T-helper 1 cell (primary cell): ENCODE data around the gene IFIT1B.
"Not testable (repeated sequence)": the region's sequence is repeated elsewhere in the genome, so short reads cannot be mapped to it uniquely, and the experiment has no call there.

Experiments
- DNase-seq, 5 donors: peaks; one replicate each; pipeline ENCODE4 v3.0.0-alpha.2; 2012 to 2020

The IFIT1B gene

GRCh38 chr10:89348975-89349374 lies 28.9 kb upstream of the IFIT1B start:
- DNase-seq = no peak

- not testable (repeated sequence) for DNase-seq
Measured at GRCh38 chr10:89350631-89351315, 27.1 kb upstream of the IFIT1B start.

- peak in 1 of 5 donors; percentile 34 for DNase-seq
Measured at GRCh38 chr10:89351412-89351779, 26.5 kb upstream of the IFIT1B start.

- DNase-seq = no peak
Measured at GRCh38 chr10:89351780-89352597, 25.9 kb upstream of the IFIT1B start.

GRCh38 chr10:89352802-89353201 lies 25.1 kb upstream of the IFIT1B start:
- no peak for DNase-seq

- no peak for DNase-seq
Measured at GRCh38 chr10:89355394-89355931, 22.4 kb upstream of the IFIT1B start.

GRCh38 chr10:89357096-89357495 lies 20.8 kb upstream of the IFIT1B start:
- DNase-seq = no peak

- DNase-seq = no peak
Measured at GRCh38 chr10:89357975-89358374, 19.9 kb upstream of the IFIT1B start.

- no peak for DNase-seq
Measured at GRCh38 chr10:89360157-89360556, 17.7 kb upstream of the IFIT1B start.

- DNase-seq = no peak
Measured at GRCh38 chr10:89362929-89363328, 14.9 kb upstream of the IFIT1B start.

GRCh38 chr10:89363729-89364442 lies 14.0 kb upstream of the IFIT1B start:
- DNase-seq = no peak

GRCh38 chr10:89364531-89364930 lies 13.3 kb upstream of the IFIT1B start:
- DNase-seq = no peak

GRCh38 chr10:89367529-89367928 lies 10.3 kb upstream of the IFIT1B start:
- DNase-seq = no peak

- no peak for DNase-seq
Measured at GRCh38 chr10:89368129-89368528, 9.7 kb upstream of the IFIT1B start.

GRCh38 chr10:89369156-89370105 lies 8.4 kb upstream of the IFIT1B start:
- no peak for DNase-seq

- DNase-seq = no peak
Measured at GRCh38 chr10:89371079-89371478, 6.8 kb upstream of the IFIT1B start.

GRCh38 chr10:89371987-89372386 lies 5.9 kb upstream of the IFIT1B start:
- no peak for DNase-seq

GRCh38 chr10:89373916-89374711 lies 3.7 kb upstream of the IFIT1B start:
- no peak for DNase-seq

GRCh38 chr10:89374713-89375141 lies 3.1 kb upstream of the IFIT1B start:
- DNase-seq = no peak

- no peak for DNase-seq
Measured at GRCh38 chr10:89379103-89379502, 1.2 kb downstream of the IFIT1B start.

GRCh38 chr10:89382757-89383156 lies 4.9 kb downstream of the IFIT1B start:
- DNase-seq = no peak
